HG03060 (cell line): ENCODE measurements around the gene LUZP1.

Experiments used
- ATAC-seq: cut with Tn5 transposase; IDR thresholded peaks from one replicate; pipeline ENCODE4 v1.9.1; 2021; ENCODE audit warnings: low read depth, moderate number of reproducible peaks; ENCODE audit not compliant: unreplicated experiment

Gene LUZP1

GRCh38 chr1:23159963-23160877, 8.4 kb downstream of the LUZP1 start:
- no peak for ATAC-seq

- ATAC-seq, result no peak
Observed at GRCh38 chr1:23156940-23157339, 11.7 kb downstream of the LUZP1 start.

GRCh38 chr1:23152966-23153684, 15.5 kb downstream of the LUZP1 start:
- ATAC-seq, result no peak

GRCh38 chr1:23150742-23151141, 17.9 kb downstream of the LUZP1 start:
- ATAC-seq, result no peak

- no peak for ATAC-seq
Observed at GRCh38 chr1:23150125-23150524, 18.5 kb downstream of the LUZP1 start.

GRCh38 chr1:23149114-23149513, 19.5 kb downstream of the LUZP1 start:
- no peak for ATAC-seq

- ATAC-seq, result no peak
Observed at GRCh38 chr1:23148084-23148483, 20.6 kb downstream of the LUZP1 start.

- no peak for ATAC-seq
Observed at GRCh38 chr1:23140940-23141596, 27.6 kb downstream of the LUZP1 start.

GRCh38 chr1:23135268-23135667, 33.4 kb downstream of the LUZP1 start:
- no peak for ATAC-seq

GRCh38 chr1:23134055-23134454, 34.6 kb downstream of the LUZP1 start:
- ATAC-seq, result no peak

GRCh38 chr1:23133587-23133986, 35.1 kb downstream of the LUZP1 start:
- no peak for ATAC-seq

GRCh38 chr1:23132033-23132432, 36.6 kb downstream of the LUZP1 start:
- ATAC-seq, result no peak

- no peak for ATAC-seq
Observed at GRCh38 chr1:23129846-23130245, 38.8 kb downstream of the LUZP1 start.

GRCh38 chr1:23126801-23127200, 41.9 kb downstream of the LUZP1 start:
- ATAC-seq, result no peak

GRCh38 chr1:23126200-23126599, 42.5 kb downstream of the LUZP1 start:
- ATAC-seq, result no peak

- ATAC-seq, result no peak
Observed at GRCh38 chr1:23125489-23125888, 43.2 kb downstream of the LUZP1 start.

- no peak for ATAC-seq
Observed at GRCh38 chr1:23124259-23125026, 44.2 kb downstream of the LUZP1 start.

GRCh38 chr1:23123528-23123927, 45.1 kb downstream of the LUZP1 start:
- no peak for ATAC-seq

- no peak for ATAC-seq
Observed at GRCh38 chr1:23122796-23123195, 45.9 kb downstream of the LUZP1 start.

- no peak for ATAC-seq
Observed at GRCh38 chr1:23122023-23122748, 46.5 kb downstream of the LUZP1 start.
